GM06990 (cell line): ENCODE measurements around the gene ARHGAP42.
A peak's percentile ranks its signal among the peaks of the same experiment; 100 is the strongest.

Experiments
- DNase-seq: peaks from one replicate; pipeline ENCODE4 v3.0.0-alpha.2; 2011; ENCODE audit not compliant: insufficient read length; ENCODE audit errors: extremely low read depth
- H3K27me3 ChIP-seq: replicated peaks from 2 replicates; pipeline ENCODE4 v1.6.0; 2011; ENCODE audit warnings: low read length; ENCODE audit not compliant: control insufficient read depth, insufficient read depth
- H3K36me3 ChIP-seq: 2 replicates; pipeline ENCODE4 v1.5.1; 2011; ENCODE audit warnings: low read length; ENCODE audit not compliant: control insufficient read depth, insufficient read depth
- H3K4me3 ChIP-seq: replicated peaks from 2 replicates; pipeline ENCODE4 v1.5.1; 2011; ENCODE audit warnings: low read depth, mild to moderate bottlenecking, control low read depth, low read length
- CTCF ChIP-seq: IDR thresholded peaks from 2 replicates; pipeline ENCODE4 v1.5.1; 2011; ENCODE audit warnings: low read length, control low read depth, mild to moderate bottlenecking, inconsistent platforms; ENCODE audit not compliant: insufficient read depth, poor library complexity, severe bottlenecking

The ARHGAP42 gene

DNA sequence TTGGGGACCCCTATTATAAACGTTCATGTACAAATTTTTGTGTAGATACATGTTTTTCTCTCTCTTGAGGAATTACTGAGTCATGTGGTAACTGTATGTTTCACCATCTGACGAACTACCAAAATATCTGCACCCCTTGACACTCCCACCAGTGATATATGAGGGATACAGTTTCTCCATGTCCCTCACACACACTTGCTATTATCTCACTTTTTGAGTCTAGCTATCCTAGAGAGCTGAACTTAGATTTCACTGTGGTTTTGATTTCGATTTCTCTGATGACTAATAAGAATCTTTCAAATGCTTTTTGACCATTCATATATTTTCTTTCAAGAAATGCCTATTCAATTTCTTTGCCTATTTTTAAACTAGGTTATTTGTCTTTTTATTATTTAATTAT, 242.3 kb downstream of the ARHGAP42 start:
- H3K4me3 ChIP-seq = no peak overlapping the region
- DNase-seq = peak; percentile 9
- H3K36me3 ChIP-seq = no peaks in the 10 kb centered on the region
- H3K27me3 ChIP-seq = no peaks in the 10 kb centered on the region
- TF ChIP-seq CTCF = no peak

GRCh38 chr11:100930185-100930778, 243.2 kb downstream of the ARHGAP42 start:
- DNase-seq = no peak
- H3K4me3 ChIP-seq = no peak overlapping the region
- no peaks in the 10 kb centered on the region for H3K36me3 ChIP-seq
- TF ChIP-seq CTCF = peak; percentile 46
- no peaks in the 10 kb centered on the region for H3K27me3 ChIP-seq

DNA sequence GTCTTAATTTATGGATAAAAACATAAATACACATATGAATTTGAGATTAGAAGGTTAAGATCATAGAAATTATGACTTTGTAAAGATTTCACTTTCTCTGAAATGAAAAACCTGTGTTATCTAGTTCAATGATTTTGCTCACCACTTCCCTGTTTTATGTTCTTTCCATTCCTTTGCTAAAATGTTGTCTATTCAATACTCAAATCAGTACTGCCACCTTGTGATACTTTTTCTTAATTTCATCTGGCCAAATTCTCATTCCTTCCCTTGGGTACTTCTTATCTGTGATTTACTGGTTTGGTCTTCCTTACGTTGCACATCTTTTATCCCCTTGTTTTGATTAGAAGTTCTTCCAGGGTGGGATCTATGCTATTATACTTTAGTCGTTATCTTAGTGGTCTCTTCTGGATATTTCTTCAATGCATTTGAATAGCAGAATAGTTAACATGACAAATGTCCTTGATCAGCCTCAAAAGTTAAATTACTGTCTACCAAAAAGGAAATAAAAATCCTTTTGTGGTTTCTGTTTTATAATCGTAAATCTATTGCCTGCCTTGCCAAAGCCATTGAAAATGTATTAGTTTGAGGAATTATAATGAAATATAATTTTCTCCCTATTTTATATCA, 245.5 kb downstream of the ARHGAP42 start:
- Histone ChIP-seq H3K36me3 (no peaks in the 10 kb centered on the region), H3K27me3 (no peaks in the 10 kb centered on the region), H3K4me3 (no peak overlapping the region)
- no peak for DNase-seq
- TF ChIP-seq CTCF = peak; percentile 37

- TF ChIP-seq CTCF = no peak
These were observed 249.7 kb downstream of the ARHGAP42 start for GRCh38 chr11:100936781-100937180.

GRCh38 chr11:100939571-100939970, 252.5 kb downstream of the ARHGAP42 start:
- no peak for DNase-seq
- TF ChIP-seq CTCF = no peak
- H3K4me3 ChIP-seq = no peak overlapping the region
- H3K36me3 ChIP-seq = no peaks in the 10 kb centered on the region
- no peaks in the 10 kb centered on the region for H3K27me3 ChIP-seq

More at GRCh38 chr11:100936781-100937180, 249.7 kb downstream of the ARHGAP42 start:
- no peaks in the 10 kb centered on the region for H3K27me3 ChIP-seq
- H3K4me3 ChIP-seq = no peak overlapping the region
- H3K36me3 ChIP-seq = no peaks in the 10 kb centered on the region
- DNase-seq = no peak
